ENCODE results near the gene NAB1.
"Not testable (repeated sequence)": the region's sequence is repeated elsewhere in the genome, so short reads cannot be mapped to it uniquely, and the experiment has no call there.

The NAB1 gene

DNA sequence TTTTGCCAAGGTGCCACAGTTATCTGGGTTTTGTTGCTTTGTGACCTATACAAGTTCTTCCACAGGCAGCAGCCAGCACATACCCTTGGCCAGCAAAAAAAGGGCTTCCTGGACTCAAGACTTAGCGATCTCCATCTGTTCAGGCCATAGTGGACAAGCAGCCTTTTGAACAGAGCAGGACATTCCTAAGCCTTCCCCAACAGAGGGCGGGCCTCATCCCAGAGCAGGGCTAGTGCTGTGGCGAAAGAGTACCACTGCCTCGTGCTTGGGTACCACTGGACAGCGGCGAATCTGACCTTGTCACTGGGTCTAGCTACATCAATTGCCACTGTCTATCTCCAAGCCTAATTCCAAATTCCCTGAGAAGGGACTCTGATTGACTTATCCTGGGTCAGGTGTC lies 56.4 kb downstream of the NAB1 start:
- TF ChIP-seq ZFX (IDR thresholded peaks at IDR 0.05; ENCODE audit: borderline replicate concordance), result no peak
- TF ChIP-seq, protein P1, sequence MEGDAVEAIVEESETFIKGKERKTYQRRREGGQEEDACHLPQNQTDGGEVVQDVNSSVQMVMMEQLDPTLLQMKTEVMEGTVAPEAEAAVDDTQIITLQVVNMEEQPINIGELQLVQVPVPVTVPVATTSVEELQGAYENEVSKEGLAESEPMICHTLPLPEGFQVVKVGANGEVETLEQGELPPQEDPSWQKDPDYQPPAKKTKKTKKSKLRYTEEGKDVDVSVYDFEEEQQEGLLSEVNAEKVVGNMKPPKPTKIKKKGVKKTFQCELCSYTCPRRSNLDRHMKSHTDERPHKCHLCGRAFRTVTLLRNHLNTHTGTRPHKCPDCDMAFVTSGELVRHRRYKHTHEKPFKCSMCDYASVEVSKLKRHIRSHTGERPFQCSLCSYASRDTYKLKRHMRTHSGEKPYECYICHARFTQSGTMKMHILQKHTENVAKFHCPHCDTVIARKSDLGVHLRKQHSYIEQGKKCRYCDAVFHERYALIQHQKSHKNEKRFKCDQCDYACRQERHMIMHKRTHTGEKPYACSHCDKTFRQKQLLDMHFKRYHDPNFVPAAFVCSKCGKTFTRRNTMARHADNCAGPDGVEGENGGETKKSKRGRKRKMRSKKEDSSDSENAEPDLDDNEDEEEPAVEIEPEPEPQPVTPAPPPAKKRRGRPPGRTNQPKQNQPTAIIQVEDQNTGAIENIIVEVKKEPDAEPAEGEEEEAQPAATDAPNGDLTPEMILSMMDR (IDR thresholded peaks at IDR 0.05), result no peak
- H3K27ac ChIP-seq, result no peak overlapping the region

DNA sequence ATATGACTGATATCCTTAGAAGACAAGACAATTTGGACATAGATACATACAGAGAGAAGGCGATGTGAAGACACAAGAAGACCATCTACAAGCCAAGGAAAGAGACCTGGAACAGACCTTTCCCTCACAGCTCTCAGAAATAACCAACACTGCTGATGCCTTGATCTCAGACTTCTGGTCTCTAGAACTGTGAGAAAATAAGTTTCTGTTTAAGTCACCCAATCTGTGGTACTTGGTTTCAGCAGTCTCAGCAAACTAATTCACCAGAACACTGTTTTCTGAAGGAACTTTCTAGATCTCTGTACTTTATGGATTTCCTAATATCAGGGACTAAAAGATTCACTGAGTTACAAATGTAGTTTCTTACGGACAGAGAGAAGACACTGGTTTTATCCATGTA lies 58.8 kb downstream of the NAB1 start:
- TF ChIP-seq, protein P1 (IDR thresholded peaks at IDR 0.05), result no peak
- TF ChIP-seq ZFX (IDR thresholded peaks at IDR 0.05; ENCODE audit: borderline replicate concordance), result no peak
- H3K27ac ChIP-seq, result no peak overlapping the region

DNA sequence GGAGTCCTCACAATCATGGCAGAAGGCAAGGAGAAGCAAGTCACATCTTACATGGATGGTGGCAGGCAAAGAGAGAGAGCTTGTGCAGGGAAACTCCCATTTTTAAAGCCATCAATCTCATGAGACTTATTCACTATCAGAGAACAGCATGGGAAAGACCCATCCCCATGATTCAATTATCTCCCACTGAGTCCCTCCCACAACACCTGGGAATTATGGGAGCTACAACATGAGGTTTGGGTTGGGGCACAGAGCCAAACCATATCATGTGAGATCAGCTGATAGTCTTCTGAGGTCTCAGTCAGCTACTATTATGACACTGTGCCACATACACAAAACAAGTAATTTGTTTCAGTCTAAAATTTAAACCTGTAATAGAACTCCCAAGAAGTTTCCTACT lies 59.8 kb downstream of the NAB1 start:
- not testable (repeated sequence) for H3K27ac ChIP-seq

DNA sequence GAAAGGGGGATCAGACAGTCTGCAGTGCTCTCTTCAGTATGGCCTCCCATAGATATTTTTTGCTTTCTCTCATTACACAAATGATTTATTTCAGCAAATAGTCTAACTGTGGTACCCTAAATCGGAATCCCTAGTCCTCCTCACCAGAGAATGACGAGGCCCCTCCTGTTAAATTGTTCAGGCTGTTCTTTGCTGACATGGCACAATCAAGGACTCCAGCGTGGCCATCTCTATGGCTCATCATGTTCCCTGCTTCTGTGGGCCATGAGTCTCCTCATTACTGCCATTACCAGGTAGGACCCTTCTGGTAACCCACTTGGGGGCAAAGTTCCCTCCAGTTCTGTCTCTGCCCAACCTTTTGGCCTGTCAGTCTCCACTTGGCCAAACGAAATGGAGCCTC lies 62.2 kb downstream of the NAB1 start:
- TF ChIP-seq ZFX (IDR thresholded peaks at IDR 0.05; ENCODE audit: borderline replicate concordance), result no peak
- TF ChIP-seq, protein P1 (IDR thresholded peaks at IDR 0.05), result no peak
- H3K27ac ChIP-seq, result no peak overlapping the region

DNA sequence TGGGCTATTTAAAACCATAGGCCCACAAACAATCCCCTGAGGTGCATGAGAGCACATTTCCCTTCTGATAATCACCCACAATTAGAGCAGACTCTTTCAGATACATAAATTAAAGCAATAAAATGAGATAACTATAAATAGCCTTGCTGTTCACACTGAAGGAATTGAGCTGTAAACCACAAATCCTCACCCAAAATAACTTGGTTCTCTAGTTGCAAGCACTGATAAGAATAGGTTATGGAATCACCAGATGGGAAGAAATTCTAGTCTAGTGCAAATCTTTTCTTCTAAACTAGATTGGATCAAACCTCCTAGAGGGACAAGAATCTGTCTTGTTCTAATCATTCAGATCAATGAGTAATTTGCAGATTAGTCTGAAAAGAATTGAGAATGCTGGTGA lies 64.6 kb downstream of the NAB1 start:
- no peak for TF ChIP-seq ZFX (IDR thresholded peaks at IDR 0.05; ENCODE audit: borderline replicate concordance)
- TF ChIP-seq, protein P1 (IDR thresholded peaks at IDR 0.05), result no peak
- no peak overlapping the region for H3K27ac ChIP-seq

DNA sequence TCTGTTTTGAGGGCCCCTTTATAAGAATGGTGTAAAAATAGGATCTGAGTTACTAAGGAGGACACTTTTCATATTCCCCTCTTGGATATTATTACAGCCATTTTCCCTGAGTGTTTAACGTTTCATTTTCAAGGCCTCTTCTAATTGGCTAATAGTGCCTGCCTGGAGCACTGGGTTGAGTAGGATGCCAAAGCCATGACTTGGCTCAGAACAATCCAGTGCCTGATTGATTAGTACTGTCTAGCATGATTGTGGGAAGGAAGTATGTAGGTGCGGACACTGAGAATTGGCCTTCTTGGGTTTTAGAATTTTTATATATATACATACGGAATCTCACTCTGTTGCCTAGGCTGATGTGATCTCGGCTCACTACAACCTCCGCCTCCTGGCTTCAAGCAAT lies 66.1 kb downstream of the NAB1 start:
- TF ChIP-seq ZFX (IDR thresholded peaks at IDR 0.05; ENCODE audit: borderline replicate concordance), result no peak
- TF ChIP-seq, protein P1 (IDR thresholded peaks at IDR 0.05), result no peak
- no peak overlapping the region for H3K27ac ChIP-seq

DNA sequence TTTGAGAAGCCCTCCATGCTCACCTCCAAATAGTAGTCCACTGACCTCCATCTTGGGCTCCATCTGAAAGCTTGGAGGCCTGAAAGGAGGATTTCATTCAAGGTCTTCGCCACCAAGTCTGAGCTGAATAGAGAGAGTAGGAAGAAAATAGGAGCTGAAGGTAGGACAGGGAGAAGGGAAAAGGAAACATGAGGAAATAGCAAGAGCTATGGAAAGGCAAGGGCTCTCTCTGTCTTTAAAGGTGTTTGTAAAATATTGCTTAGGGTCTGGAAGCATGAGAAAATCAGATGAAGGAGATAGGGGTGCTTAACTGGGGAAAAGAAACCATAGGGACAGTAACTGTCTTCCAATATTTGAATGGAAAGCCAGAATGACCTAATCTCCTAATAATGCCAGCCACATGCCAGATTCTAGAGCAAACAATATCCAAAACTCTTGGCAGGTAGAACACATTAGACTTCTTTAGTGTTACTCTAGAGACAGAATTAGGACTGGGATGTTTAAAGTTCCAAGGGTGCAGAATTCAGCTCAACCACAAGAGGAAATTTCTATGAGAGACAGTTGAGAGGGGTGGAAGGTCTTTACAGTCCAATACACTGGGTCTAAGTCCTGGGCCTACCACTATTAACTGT lies 67.4 kb downstream of the NAB1 start:
- TF ChIP-seq, protein P1 (IDR thresholded peaks at IDR 0.05), result no peak
- no peak for TF ChIP-seq ZFX (IDR thresholded peaks at IDR 0.05; ENCODE audit: borderline replicate concordance)
- H3K27ac ChIP-seq, result no peak overlapping the region

DNA sequence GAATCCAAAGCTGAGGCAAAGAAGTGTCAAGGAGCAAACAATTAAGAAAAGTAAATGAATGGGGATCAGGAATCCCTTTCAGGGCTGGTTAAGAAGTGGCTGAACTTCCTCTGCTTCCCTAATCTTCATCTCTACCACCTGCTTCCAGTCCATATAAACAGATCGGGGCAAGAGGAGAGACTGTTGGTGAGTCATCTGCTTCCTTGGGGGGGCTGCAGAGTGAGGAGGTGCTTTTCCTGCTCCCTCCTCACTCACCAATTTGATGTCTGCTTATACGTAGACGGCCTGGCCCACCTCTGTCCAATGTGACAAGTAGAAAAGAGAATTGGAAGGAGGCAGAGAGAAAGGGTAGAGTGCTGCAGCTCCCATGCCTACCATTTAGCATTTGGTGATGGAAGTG lies 68.4 kb downstream of the NAB1 start:
- TF ChIP-seq ZFX (IDR thresholded peaks at IDR 0.05; ENCODE audit: borderline replicate concordance), result no peak
- TF ChIP-seq, protein P1 (IDR thresholded peaks at IDR 0.05), result no peak
- H3K27ac ChIP-seq, result no peak overlapping the region

Measured in 22Rv1 (cell line).